A172 (cell line): ENCODE measurements around the gene ABCA4. TPM values are rescaled to one million over a fixed set of nuclear protein-coding genes. Genes with fewer than 3 reads are reported as not detected.

ENCODE experiments used
- DNase-seq: peaks from one replicate; pipeline ENCODE4 v3.0.0-alpha.2; 2015; ENCODE audit warnings: low spot score
- total RNA-seq: library from RNA; depleted of rRNA; stranded (reverse); fragments of >200 nt; shearing (Covaris generic); gene quantifications from 2 replicates; pipeline ENCODE4 v1.2.3, GENCODE V29; 2014

The ABCA4 gene
- total RNA-seq, 1 experiment from 2014 or later, result not detected

- DNase-seq, result peak; percentile 74
Observed at GRCh38 chr1:94122201-94122970, 1.4 kb upstream of the ABCA4 start.

- DNase-seq, result no peak
Observed at GRCh38 chr1:94121411-94121821, 468 bp upstream of the ABCA4 start.

GRCh38 chr1:94120570-94120901, 412 bp downstream of the ABCA4 start:
- no peak for DNase-seq

GRCh38 chr1:94119796-94120569, 965 bp downstream of the ABCA4 start:
- no peak for DNase-seq

GRCh38 chr1:94119306-94119705, 1.6 kb downstream of the ABCA4 start:
- no peak for DNase-seq

- DNase-seq, result no peak
Observed at GRCh38 chr1:94118471-94118870, 2.5 kb downstream of the ABCA4 start.

- DNase-seq, result no peak
Observed at GRCh38 chr1:94118013-94118412, 2.9 kb downstream of the ABCA4 start.

GRCh38 chr1:94117259-94117851, 3.6 kb downstream of the ABCA4 start:
- no peak for DNase-seq

GRCh38 chr1:94115900-94116436, 5.0 kb downstream of the ABCA4 start:
- no peak for DNase-seq

- no peak for DNase-seq
Observed at GRCh38 chr1:94115254-94115899, 5.6 kb downstream of the ABCA4 start.

GRCh38 chr1:94113589-94114226, 7.2 kb downstream of the ABCA4 start:
- no peak for DNase-seq

- DNase-seq, result no peak
Observed at GRCh38 chr1:94111879-94112278, 9.1 kb downstream of the ABCA4 start.

- no peak for DNase-seq
Observed at GRCh38 chr1:94110946-94111740, 9.8 kb downstream of the ABCA4 start.

GRCh38 chr1:94110021-94110761, 10.8 kb downstream of the ABCA4 start:
- DNase-seq, result no peak

GRCh38 chr1:94109478-94109877, 11.5 kb downstream of the ABCA4 start:
- DNase-seq, result no peak

- no peak for DNase-seq
Observed at GRCh38 chr1:94107141-94107540, 13.8 kb downstream of the ABCA4 start.

- peak; percentile 37 for DNase-seq
Observed at GRCh38 chr1:94106716-94107115, 14.2 kb downstream of the ABCA4 start.

- peak; percentile 51 for DNase-seq
Observed at GRCh38 chr1:94105957-94106529, 14.9 kb downstream of the ABCA4 start.

GRCh38 chr1:94105581-94105952, 15.4 kb downstream of the ABCA4 start:
- DNase-seq, result no peak
